ENCODE data around the gene ZMIZ1.

DNA sequence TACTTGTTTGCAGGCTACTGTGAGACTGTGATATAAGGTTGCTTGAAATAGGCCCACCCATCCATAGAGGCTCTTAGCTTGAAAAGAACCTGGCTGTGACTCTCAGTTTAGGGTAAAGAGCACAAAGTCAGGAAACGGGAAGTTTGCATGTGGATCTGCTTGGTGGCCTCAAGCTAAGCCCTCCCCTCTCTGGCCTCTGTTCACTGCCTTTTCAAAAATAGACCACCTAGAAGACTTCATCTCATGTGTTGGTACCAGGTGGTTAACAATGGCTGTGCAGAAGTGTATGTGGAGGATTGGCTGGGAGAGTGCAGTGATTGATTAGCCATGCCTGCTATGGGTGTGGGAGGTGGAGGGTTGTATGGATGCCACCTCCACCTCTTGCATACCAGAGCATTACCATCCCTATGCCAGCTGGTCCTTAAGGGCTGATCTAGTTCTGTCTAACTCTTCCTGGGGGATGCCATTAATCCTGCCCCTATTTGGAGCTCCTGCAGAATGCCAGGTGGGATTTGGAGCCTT is 122.0 kb downstream of the ZMIZ1 start:
- TF ChIP-seq, protein P1, sequence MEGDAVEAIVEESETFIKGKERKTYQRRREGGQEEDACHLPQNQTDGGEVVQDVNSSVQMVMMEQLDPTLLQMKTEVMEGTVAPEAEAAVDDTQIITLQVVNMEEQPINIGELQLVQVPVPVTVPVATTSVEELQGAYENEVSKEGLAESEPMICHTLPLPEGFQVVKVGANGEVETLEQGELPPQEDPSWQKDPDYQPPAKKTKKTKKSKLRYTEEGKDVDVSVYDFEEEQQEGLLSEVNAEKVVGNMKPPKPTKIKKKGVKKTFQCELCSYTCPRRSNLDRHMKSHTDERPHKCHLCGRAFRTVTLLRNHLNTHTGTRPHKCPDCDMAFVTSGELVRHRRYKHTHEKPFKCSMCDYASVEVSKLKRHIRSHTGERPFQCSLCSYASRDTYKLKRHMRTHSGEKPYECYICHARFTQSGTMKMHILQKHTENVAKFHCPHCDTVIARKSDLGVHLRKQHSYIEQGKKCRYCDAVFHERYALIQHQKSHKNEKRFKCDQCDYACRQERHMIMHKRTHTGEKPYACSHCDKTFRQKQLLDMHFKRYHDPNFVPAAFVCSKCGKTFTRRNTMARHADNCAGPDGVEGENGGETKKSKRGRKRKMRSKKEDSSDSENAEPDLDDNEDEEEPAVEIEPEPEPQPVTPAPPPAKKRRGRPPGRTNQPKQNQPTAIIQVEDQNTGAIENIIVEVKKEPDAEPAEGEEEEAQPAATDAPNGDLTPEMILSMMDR (IDR thresholded peaks at IDR 0.05), result no peak
- no peak for TF ChIP-seq POLR2A (IDR thresholded peaks at IDR 0.05)
